Fibroblast of lung (primary cell): ENCODE measurements around the gene UCK1. TPM values are rescaled to one million over a fixed set of nuclear protein-coding genes. Genes with fewer than 3 reads are reported as not detected.

Experiments
- DNase-seq, 2 donors: peaks; one replicate each; pipeline versions ENCODE4 v3.0.0 to v3.0.0-alpha.2; 2010; ENCODE audit warnings: low read depth in 2 of 2
- H2AFZ ChIP-seq: 2 replicates; pipeline ENCODE4 v1.5.1; 2012; ENCODE audit warnings: low read length, control low read depth, inconsistent platforms
- H3K27ac ChIP-seq: 2 replicates; pipeline ENCODE4 v1.5.1; 2011; ENCODE audit warnings: low read length, control low read depth; ENCODE audit not compliant: insufficient read depth
- H3K27me3 ChIP-seq: 2 replicates; pipeline ENCODE4 v1.5.1; 2011; ENCODE audit warnings: mild to moderate bottlenecking, low read length; ENCODE audit not compliant: control insufficient read depth, insufficient read depth
- H3K36me3 ChIP-seq: 2 replicates; pipeline ENCODE4 v1.5.1; 2011; ENCODE audit warnings: low read length; ENCODE audit not compliant: control insufficient read depth, insufficient read depth
- H3K4me1 ChIP-seq: 2 replicates; pipeline ENCODE4 v1.5.1; 2011; ENCODE audit warnings: low read length; ENCODE audit not compliant: control insufficient read depth, insufficient read depth; ENCODE audit errors: extremely low read depth
- H3K4me2 ChIP-seq: 2 replicates; pipeline ENCODE4 v1.5.1; 2011; ENCODE audit warnings: low read length, control low read depth; ENCODE audit not compliant: insufficient read depth; ENCODE audit errors: extremely low read depth
- H3K4me3 ChIP-seq, 4 experiments: fragments of 200-600 bp in 1 of 4; sonication (generic) in 1 of 4; replicated peaks in 1 of 4; 2 replicates each; pipeline ENCODE4 v1.5.1; 2011 to 2016; ENCODE audit warnings: low read length in 4 of 4, low read depth in 3 of 4, mild to moderate bottlenecking in 3 of 4, control low read depth in 2 of 4, inconsistent platforms in 1 of 4, mixed read lengths in 1 of 4; ENCODE audit not compliant: insufficient read depth in 1 of 4; ENCODE audit errors: control extremely low read depth in 1 of 4
- H3K79me2 ChIP-seq: 2 replicates; pipeline ENCODE4 v1.5.1; 2012; ENCODE audit warnings: mild to moderate bottlenecking, low read length, inconsistent platforms; ENCODE audit not compliant: control insufficient read depth, insufficient read depth
- H3K9ac ChIP-seq: 2 replicates; pipeline ENCODE4 v1.5.1; 2011; ENCODE audit warnings: mild to moderate bottlenecking, low read length, control low read depth; ENCODE audit not compliant: insufficient read depth
- H3K9me3 ChIP-seq: 2 replicates; pipeline ENCODE4 v1.5.1; 2012; ENCODE audit warnings: low read depth, low read length; ENCODE audit not compliant: control insufficient read depth, insufficient read depth
- H4K20me1 ChIP-seq: 2 replicates; pipeline ENCODE4 v1.5.1; 2011; ENCODE audit warnings: low read length; ENCODE audit not compliant: control insufficient read depth, insufficient read depth; ENCODE audit errors: extremely low read depth
- EZH2 ChIP-seq: IDR thresholded peaks from 2 replicates; pipeline ENCODE4 v1.5.1; 2012; ENCODE audit warnings: low read length, control low read depth, mild to moderate bottlenecking; ENCODE audit errors: missing control alignments
- polyA plus RNA-seq, 2 donors: library from polyadenylated mRNA; depleted of rRNA in 1 of 2; stranded (reverse) in 1 of 2; unstranded in 1 of 2; fragments of >200 nt; gene quantifications; 2 replicates each; pipeline ENCODE4 v1.2.1, GENCODE V29; 2011 to 2012; ENCODE audit warnings: missing spikeins in 1 of 2
- total RNA-seq: library from RNA; depleted of rRNA; stranded (reverse); fragments of >200 nt; gene quantifications from 2 replicates; pipeline ENCODE4 v1.2.1, GENCODE V29; 2014
- TF ChIP-seq, protein P1 (sequence below), 2 donors: IDR thresholded peaks in 1 of 2; conservative IDR thresholded peaks in 1 of 2; 1 replicate in 1 of 2; 2 replicates in 1 of 2; pipeline ENCODE4 v1.5.1; 2011 to 2012; ENCODE audit warnings: low read length in 2 of 2, control low read depth in 1 of 2, inconsistent platforms in 1 of 2, low read depth in 1 of 2, mild to moderate bottlenecking in 1 of 2

Gene UCK1
- total and polyA plus RNA-seq, 2 donors (not counting 1 experiment from before 2014, with no cell fraction given) = 20.9 to 22.3 TPM

DNA sequence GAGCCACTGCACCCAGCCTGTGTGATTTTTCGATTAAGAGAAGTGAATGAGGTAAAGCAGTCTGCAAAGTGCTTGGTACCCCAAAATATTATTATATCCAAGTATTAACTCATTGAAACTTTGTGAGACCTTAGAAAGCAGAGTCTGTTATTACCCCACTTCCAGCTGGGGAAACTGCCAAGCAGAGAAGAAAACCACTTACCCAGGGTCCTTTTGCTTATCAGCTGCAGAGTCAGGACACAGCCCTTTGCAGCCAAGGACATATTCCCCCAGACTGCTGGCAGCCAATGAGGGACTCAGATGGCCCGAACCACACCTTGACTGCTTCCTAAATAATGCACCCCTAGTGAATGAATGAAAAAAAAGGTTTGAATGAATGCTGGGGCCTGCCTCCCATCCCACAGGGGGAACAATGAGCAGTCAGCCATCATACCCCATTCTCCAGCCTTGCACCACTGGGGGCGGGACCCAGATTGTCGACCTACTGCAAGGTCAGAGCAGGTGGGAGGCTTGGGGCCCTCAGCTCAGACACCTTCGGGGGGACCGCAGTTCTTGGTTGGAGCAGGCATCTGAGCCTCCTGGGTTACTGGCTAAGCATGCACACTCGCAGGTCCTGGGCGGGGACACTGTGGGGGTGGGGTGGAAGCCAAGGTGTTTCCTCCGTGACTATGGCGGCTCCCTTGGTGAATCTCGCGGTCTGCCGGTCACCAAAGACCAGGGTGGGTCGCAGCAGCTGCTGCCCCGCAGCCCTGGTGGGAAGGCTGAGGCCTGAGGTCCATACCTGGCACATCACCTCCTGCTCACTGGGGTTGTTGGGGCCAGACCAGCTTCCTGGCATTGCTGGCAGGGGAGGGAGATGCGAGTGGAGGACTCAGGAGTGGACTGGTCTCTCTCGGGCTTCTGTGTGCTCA lies 43.9 kb upstream of the UCK1 start:
- Histone ChIP-seq H4K20me1 (no peaks in the 10 kb centered on the region), H3K27ac (no peak overlapping the region), H3K79me2 (no peaks in the 10 kb centered on the region), H3K9me3 (no peaks in the 10 kb centered on the region), H3K9ac (no peak overlapping the region), H3K36me3 (peaks cover 9% of the 10 kb centered on the region), H2AFZ (no peak overlapping the region), H3K4me2 (no peak overlapping the region), H3K4me3 (no peak overlapping the region), H3K4me1 (no peaks in the 10 kb centered on the region), H3K27me3 (no peaks in the 10 kb centered on the region)
- no peak for DNase-seq
- TF ChIP-seq, protein P1, sequence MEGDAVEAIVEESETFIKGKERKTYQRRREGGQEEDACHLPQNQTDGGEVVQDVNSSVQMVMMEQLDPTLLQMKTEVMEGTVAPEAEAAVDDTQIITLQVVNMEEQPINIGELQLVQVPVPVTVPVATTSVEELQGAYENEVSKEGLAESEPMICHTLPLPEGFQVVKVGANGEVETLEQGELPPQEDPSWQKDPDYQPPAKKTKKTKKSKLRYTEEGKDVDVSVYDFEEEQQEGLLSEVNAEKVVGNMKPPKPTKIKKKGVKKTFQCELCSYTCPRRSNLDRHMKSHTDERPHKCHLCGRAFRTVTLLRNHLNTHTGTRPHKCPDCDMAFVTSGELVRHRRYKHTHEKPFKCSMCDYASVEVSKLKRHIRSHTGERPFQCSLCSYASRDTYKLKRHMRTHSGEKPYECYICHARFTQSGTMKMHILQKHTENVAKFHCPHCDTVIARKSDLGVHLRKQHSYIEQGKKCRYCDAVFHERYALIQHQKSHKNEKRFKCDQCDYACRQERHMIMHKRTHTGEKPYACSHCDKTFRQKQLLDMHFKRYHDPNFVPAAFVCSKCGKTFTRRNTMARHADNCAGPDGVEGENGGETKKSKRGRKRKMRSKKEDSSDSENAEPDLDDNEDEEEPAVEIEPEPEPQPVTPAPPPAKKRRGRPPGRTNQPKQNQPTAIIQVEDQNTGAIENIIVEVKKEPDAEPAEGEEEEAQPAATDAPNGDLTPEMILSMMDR (conservative IDR thresholded peaks at IDR 0.05 in 1 of 2, IDR thresholded peaks at IDR 0.05 in 1 of 2; ENCODE audit: low read depth in 1 of 2, low read length in 2 of 2) = no peak
- TF ChIP-seq EZH2 = no peak

DNA sequence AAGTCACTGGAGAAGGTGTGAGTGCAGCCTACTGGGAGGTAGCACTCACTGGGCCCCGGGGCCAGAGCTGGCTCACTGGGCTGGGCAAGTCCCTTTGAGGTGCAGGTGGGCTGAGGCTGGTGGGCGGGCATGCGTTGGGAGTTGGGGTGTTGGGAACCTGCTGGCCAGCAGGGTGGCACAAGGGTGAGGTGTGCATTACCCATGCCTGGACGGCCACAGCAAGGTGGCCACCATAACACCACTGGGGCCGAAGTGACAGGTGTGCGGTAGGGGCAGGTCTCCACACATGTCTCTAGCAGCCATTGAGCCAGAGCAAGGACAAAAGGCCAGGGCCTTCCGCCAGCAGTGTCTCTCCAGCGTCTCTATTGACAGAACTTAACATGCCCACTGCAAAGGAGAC lies 36.8 kb upstream of the UCK1 start:
- TF ChIP-seq, protein P1 (conservative IDR thresholded peaks at IDR 0.05 in 1 of 2, IDR thresholded peaks at IDR 0.05 in 1 of 2; ENCODE audit: low read depth in 1 of 2, low read length in 2 of 2) = no peak
- no peak for TF ChIP-seq EZH2
- no peaks in the 10 kb centered on the region for H3K27me3 ChIP-seq
- no peaks in the 10 kb centered on the region for H3K4me1 ChIP-seq
- H3K4me2 ChIP-seq = no peak overlapping the region
- H3K4me3 ChIP-seq = no peak overlapping the region
- H3K9ac ChIP-seq = no peak overlapping the region
- no peak overlapping the region for H3K27ac ChIP-seq
- no peaks in the 10 kb centered on the region for H3K79me2 ChIP-seq
- H2AFZ ChIP-seq = no peak overlapping the region
- H4K20me1 ChIP-seq = no peaks in the 10 kb centered on the region
- H3K9me3 ChIP-seq = no peaks in the 10 kb centered on the region
- DNase-seq = no peak
- H3K36me3 ChIP-seq = no peaks in the 10 kb centered on the region

DNA sequence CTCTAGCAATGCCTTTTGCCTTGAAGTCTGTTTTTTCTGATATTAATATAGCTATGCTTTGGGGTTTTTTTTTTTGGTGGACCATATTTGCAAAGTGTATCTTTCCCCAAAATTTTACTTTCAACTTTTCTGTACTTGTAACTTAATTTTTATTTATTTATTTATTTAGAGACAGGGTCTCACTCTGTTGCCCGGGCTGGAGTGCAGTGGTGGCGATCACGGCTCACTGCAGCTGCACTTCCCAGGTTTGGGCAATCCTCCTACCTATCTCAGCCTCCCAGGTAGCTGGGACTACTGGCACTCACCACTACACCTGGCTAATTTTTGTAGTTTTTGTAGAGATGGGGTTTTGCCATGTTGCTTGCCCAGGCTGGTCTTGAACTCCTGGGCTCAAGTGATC lies 35.1 kb upstream of the UCK1 start:
- no peak overlapping the region for H3K4me2 ChIP-seq
- H3K4me3 ChIP-seq = no peak overlapping the region
- no peaks in the 10 kb centered on the region for H3K36me3 ChIP-seq
- no peak overlapping the region for H3K27ac ChIP-seq
- H3K79me2 ChIP-seq = no peaks in the 10 kb centered on the region
- no peak overlapping the region for H3K9ac ChIP-seq
- H2AFZ ChIP-seq = no peak overlapping the region
- H3K27me3 ChIP-seq = no peaks in the 10 kb centered on the region
- TF ChIP-seq EZH2 = no peak
- TF ChIP-seq, protein P1 (conservative IDR thresholded peaks at IDR 0.05 in 1 of 2, IDR thresholded peaks at IDR 0.05 in 1 of 2; ENCODE audit: low read depth in 1 of 2, low read length in 2 of 2) = no peak
- no peaks in the 10 kb centered on the region for H3K4me1 ChIP-seq
- H3K9me3 ChIP-seq = no peaks in the 10 kb centered on the region
- no peaks in the 10 kb centered on the region for H4K20me1 ChIP-seq
- no peak for DNase-seq
